GM19035 (cell line): ENCODE measurements around the gene SNN.

Experiments used
- ATAC-seq: cut with Tn5 transposase; IDR thresholded peaks from one replicate; pipeline ENCODE4 v1.9.1; 2021; ENCODE audit not compliant: unreplicated experiment

SNN gene

DNA sequence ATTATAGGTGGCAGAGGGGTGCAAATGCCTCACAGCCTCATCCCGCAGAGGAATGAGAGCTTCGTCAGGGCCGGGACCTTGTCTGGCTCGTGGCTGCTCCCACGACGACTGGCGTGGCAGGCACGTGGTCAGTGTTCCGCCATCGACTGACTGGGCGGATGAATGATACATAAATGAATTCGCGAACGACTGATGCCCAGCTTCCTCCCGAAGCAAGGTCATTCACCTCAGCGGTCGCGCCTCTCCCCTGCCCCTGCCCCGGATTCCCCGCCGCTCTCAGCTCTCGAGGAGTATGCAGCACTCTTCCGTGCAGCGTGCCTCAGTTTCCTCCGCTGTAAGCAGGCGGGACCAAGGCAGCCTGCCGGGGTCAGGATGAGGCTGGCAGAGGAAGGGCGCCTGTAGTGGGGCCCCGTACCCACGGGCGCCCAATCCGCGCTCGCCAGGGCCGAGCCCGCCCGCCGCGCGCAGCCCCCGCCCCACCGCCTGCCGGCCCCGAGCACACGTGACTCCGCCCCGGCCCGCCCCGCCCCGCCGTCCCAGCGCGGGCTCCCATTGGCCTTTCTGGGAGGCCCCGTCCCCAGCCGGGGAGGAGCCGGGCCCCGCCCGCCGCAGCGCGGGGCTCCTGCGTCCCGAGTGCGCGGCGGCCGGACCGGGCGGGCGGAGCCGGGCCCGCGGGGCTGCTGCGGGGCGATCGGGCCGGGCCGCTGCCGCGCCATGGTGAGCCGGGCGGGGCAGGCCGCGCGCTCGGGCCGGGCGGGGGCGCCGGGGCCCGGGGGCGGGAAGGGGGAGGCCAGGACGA lies at the start of gene SNN:
TSS of gene SNN (plus strand) at position 632 of the 799 bp plus-strand sequence. CDS start 7,605 bp downstream, outside the sequence.
- peak; percentile 61 for ATAC-seq

DNA sequence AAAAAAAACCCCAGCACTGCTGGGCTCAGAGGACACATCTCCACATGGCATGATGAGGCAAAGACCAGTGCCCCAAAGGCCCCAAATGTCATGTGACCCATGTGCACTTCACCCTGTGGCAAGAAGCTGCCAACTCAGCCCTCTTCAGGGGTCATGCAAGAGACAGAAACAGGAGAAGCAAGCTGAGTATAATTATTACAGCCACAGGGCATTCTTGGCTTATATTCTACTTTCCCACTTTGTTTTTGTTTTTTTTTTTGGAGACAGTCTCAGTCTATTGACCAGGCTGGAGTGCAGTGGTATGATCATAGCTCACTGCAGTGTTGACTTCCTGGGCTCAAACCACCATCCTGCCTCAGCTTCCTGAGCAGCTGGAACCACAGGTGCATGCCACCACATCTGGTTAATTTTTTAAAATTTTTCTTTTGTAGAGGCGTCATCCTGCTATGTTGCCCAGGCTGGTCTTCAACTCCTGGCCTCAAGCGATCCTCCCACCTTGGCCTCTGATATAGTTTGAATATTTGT lies 48.9 kb upstream of the SNN start:
- ATAC-seq, result no peak

DNA sequence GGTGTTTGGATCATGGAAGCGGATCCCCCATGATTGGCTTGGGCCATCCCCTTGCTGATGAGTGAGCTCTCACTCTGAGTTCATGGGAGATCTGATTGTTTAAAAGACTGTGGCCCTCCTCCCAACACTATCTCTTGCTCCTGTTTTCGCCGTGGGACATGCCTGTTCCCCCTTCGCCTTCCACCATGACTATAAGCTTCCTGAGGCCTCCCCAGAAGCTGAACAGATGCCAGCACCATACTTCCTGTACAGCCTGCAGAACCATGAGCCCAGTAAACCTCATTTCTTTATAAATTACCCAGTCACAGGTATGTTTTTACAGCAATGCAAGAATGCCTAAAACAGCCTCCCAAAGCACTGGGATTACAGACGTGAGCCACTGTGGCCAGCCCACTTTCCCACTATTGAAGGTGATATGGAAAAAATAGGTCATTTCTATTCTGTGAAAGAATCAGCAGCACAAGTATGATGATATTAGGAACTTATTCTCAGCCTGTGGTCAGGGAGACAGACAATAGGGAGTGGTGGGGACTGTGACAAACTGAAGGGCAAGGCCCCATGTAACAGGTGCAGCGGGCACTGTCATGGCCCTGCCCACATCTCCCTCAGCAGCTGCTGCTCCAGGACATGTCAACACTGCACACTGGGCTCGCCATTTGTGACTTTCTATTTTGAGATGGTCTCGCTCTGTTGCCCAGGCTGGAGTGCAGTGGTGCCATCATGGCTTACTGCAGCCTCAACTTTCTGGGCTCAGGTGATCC lies 47.8 kb upstream of the SNN start:
- ATAC-seq, result no peak

DNA sequence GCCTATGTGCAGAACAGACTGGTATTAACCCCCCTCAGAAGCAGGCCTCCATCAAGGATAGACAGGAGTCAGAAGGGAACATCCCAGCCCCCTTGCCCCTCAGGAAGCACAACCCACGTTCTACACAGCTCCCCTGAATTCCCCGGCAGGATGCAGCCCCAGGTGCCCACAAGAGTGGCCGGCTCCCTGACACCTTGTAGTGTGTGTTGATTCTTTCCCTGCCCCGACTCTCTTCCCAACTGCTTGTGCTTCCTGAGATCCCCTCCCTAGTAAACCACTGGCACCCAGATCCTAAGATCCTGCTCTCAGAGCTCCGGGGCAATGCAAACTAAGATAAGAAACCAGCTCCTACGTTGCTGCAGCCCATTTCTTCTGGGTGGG lies 46.7 kb upstream of the SNN start:
- ATAC-seq, result no peak

DNA sequence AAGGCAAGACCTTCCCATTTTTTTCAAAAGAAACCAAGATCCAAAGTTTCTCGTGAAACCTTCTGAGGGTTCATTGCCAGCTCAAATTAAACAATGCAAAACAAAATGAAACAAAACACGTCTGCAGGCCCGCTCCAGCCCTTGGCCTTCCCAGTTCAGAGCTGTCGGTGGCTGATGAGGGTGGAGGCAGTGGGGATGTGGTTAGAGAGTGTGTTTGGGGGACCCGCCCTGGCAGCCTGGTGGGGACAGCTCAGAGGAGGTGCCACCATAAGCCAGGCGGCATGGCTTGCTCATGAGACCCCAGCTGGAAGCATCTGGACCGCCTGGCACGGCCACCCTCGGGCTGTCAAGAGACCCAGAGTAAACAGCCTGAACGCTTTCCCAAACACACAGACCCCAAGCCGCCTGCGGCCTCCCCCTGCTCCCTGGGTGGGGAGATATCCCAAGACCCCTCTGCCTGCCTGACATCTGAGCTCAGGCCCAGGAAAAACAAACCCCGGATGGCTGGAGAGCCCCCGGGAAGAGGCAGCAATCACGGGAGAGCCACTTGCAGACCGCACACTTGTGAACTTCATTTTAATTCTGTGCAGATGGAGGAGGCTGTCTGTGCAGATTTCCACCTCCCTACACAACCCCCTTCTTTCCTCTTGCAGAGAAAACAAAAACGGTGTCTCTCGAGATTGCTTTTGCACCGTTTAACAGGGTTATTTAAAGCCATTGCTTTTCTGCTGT lies 46.2 kb upstream of the SNN start:
- ATAC-seq, result no peak

DNA sequence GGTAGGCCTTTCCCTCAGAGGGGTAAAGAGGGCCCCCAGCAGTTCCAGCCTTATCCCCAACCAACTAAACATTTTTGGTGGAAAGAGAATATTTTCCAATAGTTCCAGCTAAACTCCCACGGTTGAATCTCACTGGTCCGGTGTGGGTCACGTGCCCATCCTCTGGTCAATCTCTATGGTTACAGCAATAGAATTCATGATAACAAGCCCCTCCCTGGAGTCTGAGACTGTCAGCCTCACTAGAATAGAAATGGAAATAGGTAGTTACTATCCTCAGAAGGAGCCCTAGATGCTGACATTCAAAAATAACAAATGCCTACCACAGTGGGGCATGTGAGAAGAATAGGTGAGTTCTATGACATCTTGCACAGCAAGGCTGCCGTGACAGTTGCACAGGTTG lies 44.0 kb upstream of the SNN start:
- ATAC-seq, result no peak

DNA sequence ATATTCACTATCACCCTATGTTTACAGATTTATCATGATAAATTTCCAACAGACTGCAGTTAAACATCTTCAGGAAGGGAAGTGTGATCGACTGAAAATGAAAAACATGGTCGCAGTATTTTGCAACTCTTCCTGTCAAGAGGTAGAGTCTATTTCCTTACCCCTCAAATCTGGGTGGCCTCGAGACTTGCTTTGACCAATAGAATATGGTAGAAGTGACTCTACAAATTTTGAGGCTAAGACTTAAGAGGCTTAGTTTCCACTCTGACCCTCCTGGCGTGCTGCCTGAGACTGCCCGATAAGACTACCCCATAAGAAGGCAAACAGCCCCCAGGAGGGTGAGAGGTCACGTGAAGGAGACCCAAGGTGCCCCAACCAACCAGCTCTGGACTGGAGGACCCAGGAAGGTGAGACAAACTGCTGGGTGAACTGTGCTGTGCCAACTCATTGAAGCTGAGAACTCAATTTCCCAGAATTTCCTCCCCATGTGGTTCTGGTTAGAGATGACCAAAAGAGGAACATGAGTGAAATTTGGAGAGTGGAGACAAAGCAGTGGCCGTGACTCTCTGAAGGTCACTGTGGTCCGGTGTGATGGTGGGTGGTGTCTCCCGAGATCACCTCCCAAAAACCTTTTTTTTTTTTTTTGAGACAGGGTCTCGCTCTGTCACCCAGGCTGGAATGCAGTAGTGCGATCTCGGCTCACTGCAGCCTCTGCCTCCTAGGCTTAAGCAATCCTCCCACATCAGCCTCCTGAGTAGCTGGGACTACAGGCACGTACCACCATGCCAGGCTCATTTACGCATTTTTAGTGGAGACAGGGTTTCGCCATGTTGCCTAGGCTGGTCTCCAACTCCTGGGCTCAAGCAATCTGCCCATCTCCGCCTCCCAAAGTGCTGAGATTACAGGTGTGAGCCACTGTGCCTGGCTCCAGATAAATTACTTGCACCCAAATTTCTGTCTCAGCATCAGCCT lies 43.3 kb upstream of the SNN start:
- no peak for ATAC-seq

DNA sequence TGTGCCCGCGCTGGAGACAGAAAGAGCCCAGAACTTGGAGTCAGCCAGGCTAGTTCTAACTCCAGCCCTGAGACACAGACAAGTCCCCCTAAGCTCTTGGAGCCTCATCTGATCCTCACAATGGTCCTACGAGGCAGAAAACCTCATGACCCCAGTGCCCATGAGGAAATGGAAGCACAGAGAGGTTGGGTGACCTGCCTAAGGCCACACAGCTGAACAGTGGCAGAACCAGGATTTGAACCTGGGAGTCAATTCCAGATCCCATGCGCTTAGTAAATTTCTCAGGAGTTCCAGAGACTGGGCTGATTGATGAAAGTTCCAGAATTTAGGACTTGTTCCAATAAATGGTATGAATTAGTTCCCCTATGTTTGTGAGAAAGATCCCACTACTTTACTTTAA lies 42.5 kb upstream of the SNN start:
- no peak for ATAC-seq

DNA sequence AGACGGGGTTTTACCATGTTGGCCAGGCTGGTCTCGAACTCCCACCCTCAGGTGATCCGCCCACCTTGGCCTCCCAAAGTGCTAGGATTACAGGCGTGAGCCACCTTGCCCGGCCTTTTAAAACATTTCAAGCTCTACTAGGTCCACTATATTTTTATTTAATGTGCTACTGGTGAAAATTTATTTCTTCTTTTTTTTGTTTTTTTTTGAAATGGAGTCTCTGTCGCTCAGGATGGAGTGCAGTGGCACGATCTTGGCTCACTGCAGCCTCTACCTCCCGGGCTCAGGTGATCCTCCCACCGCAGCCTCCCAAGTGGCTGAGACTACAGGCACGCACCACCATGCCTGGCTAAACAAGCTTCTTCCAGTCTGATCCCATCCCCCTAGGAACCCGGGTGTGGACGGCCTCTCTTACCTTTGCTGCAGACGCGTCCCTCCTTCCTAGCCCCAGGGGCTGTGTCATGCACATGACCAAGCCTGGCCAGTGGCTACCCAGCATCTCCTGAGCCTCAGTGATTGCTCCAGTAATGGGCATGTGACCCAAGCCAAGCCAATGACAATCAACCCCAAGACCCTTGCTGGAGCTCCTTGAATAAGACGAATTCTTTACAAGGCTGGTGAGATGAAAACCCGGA lies 41.5 kb upstream of the SNN start:
- ATAC-seq, result no peak

DNA sequence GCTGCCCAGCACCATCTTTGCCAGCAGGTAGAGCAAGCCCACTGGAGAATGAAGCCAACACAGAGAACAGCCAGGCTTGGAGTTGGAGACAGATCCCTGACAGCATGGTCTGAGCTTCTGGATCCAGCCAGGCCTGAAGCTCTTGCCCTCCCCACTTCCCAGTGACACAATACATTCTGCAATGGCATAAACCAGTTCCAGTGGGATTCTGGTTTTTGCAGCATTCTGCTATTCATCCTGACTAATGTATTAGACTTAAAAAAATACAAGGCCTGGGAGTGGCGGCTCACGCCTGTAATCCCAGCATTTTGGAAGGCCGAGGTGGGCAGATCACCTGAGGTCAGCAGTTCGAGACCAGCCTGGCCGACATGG lies 41.0 kb upstream of the SNN start:
- ATAC-seq, result no peak

DNA sequence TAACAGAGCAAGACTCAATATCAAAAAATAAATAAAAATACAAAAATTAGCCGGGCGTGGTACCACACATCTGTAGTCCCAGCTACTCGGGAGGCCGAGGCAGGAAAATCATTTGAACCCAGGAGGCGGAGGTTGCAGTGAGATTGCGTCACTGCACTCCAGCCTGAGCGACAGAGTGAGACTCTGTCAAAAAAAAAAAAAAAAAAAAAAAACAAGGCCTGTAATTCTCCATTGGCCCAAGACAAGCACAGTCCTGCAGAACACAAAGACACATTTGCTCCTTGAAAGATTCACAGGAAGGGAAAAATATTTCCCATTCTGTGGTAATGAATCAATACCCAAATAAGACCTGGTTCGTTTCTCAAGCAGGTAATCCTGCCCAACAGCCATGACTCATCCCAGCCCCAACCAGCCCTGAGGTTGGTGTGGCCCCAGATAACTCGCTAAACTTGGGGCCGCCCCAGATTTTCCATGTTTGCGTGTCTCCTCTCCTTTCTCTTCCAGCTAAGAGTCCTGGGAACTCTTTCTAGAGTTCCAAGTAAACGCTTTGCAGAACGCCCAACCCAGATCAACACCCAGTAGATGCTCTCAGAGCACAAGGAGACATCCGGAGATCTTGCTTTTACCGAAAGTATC lies 40.3 kb upstream of the SNN start:
- no peak for ATAC-seq

DNA sequence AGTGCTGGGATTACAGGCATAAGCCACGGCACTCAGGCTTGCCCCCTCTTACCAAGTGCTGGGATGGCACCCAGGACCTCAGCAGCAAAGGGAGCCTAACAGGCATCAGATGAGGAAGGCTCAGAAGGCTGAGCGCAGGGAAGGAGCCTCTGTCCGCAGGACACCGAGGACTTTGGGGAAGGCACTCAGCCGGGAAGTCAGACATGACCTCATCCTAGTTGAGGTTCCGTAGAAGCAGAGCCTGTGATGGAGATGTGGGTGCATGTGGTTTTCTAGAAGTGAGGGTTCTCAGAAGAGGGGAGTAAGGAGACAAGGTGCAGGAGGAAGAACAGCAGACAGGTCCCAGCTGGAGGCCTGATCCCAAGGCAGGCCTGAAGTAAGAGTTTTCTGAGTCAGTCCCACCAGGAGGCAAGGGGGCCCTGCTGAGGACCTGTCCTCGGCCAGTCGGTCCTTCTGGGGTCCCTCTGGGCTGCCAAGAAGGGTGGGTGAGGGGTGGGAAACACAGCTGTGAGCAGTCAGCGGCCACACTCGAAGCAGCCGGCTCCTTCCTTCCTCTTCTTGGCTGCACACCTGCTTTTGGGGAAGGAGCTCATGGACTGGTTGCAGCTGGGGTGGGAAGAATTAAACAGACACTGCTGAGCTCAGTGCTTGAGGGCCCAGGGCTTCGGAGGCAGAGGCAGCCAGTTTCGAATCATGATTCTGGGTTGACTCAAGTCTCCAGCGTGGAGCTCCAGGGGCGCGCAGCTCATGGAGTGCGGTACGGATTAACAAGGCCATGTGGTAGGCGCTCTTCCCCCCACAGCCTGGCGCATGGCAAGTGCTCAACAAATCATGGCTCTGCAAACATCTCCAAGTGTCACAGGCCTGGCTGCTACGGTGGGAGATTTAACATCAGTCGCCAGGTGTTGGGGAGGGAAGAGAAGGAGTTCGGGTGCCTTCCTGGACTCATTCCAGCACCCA lies 38.9 kb upstream of the SNN start:
- ATAC-seq, result no peak

DNA sequence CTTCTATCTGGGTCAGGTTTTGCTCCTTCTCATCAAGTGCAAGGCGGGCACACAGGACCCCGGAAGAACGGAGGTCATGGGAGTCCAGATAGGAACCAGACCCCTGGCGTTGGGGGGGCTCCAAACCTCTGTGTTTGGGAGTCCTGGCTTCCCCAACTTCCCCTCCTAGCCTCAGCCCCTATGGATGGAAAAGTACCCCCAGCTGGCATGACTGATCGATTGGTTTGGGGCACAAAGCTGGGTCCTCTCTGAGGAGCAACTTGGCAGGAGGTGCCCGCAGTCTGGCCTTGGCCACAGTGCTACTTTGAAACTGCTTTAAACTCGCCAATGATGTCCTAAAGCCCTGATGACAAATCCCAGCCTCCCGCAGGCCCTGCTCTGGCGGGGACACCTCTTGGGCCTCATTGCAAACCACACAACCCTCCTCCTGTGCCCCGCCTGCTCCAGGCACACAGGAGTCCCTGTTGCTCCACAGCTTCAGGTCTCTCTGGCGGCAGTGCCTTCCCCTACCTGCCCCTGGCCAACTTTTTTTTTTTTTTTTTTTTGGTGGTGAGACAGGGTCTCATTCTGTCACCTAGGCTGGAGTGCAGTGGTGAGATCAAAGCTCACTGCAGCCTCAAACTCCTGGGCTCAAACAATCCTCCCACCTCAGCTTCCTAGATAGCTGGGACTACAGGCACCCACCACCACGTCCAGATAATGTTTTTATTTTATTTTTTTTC lies 38.0 kb upstream of the SNN start:
- no peak for ATAC-seq

DNA sequence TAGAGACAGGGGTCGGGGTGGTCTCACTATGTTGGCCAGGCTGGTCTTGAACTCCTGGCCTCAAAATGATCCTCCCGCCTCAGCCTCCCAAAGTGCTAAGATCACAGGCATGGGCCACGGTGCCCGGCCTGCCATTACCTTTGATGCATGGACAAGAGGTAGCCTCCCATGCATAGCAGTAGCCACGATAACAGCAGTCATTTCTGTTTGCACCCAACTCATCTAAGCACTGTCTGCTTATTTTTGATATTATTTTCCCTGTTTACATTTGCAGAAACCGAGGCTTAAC lies 37.5 kb upstream of the SNN start:
- ATAC-seq, result no peak

DNA sequence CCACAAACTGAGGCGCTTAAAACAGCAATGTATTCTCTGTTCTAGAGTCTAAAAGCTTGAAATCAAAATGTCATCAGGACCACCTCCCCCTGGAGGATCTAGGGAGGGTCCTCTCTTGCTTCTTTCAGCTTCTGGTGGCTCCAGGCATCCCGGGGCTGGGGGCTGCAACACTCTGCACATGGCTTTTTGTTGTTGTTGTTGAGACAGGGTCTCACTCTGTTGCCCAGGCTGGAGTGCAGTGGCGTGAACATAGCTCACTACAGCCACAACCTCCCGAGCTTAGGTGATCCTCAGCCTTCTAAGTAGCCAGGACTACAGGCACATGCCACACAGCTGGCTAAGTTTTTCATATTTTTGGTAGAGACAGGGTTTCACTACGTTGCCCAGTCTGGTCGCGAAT lies 37.0 kb upstream of the SNN start:
- ATAC-seq, result no peak

DNA sequence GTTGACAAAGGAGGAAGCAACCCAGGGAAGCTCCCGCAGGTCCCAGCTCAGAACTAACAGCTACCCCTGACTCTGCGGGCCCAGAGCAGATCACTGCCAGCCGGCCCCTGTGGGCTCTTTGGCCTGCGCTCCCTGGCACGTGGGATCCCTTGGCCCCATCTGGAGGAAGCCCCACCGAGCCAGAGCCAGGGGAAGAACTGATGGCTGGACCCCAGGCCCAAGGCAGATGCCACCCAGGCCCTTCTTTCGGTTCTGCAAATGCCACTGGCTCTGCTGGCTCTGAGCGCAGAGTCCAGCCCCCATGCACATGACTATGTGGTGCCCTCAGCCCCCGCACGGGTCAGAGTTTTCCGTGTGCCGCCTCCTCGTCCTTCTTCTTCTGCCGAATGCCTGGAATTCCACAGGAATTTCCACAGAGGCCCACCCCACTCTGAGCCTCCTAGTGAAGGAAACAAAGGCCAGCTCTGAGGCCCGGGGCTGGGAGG lies 35.8 kb upstream of the SNN start:
- ATAC-seq, result no peak

DNA sequence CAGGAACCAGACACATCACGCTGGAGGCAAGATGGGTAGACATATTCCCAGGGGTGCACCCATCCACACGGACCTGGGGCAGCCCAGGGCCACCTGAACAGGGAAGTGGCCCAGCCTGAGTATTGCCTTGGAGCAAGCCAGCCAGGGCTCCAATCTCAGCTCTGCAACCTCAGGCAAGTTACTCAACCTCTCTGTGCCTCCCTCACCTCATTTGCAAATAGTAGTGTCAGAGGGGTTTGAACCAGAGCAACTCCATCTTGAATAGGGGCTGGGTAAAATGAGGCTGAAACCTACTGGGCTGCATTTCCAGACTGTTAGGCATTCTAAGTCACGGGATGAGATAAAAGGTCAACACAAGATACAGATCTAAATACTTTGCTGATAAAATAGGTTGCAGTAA lies 35.1 kb upstream of the SNN start:
- no peak for ATAC-seq

DNA sequence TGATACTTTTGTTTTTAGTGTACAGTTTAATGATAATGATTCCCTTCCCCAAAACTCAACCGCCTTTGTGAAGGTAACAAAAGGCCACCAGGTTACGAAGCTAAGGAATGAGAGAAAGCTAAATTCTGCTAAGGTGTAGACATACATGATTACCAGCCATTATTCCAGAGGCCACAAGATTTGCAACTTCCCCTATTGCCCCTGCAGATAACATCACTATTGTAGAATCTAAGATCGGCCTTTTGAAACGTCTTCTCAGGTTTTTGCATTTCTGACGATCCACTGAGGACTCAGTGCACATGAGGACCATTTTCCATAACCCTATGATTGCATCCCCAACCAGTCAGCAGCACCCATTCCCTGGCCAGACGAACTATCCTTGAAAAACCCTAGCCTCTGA lies 33.9 kb upstream of the SNN start:
- no peak for ATAC-seq
